Thyroid gland (tissue), 4 donors: ENCODE data around the gene GALK2.

Source experiments
- POLR2A ChIP-seq, 2 donors: fragments of 450-650 bp; IDR thresholded peaks; one replicate each; pipeline ENCODE4 v1.6.1; 2017; ENCODE audit warnings: antibody characterized with exemption in 2 of 2, mild to moderate bottlenecking in 2 of 2, moderate library complexity in 1 of 2
- TF ChIP-seq, protein P1 (sequence below), 6 experiments: fragments of 200-600 bp in 3 of 6; fragments of 450-650 bp in 3 of 6; sonication (generic) in 3 of 6; IDR thresholded peaks; one replicate each; pipeline ENCODE4 v1.5.1; 2016 to 2019; ENCODE audit warnings: antibody characterized with exemption in 6 of 6, mild to moderate bottlenecking in 2 of 6, inconsistent platforms in 1 of 6, moderate library complexity in 1 of 6

DNA sequence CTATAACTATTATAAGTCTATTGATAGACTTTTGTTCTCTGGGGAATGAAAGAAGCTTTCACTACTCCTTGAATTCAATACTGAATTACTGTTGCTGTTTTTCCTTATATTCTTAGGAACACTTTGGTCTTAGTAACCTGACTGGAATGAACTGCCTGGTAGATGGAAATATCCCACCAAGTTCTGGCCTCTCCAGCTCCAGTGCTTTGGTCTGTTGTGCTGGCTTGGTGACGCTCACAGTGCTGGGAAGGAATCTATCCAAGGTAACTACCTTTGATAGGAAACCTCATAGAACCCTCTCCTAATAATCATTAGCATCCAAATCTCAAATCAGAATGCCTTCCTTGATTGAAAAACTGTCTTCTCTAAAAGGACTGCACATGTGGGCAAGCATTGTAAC is 69.1 kb downstream of the GALK2 start:
- no peak for TF ChIP-seq POLR2A (IDR thresholded peaks at IDR 0.05)
- TF ChIP-seq, protein P1, sequence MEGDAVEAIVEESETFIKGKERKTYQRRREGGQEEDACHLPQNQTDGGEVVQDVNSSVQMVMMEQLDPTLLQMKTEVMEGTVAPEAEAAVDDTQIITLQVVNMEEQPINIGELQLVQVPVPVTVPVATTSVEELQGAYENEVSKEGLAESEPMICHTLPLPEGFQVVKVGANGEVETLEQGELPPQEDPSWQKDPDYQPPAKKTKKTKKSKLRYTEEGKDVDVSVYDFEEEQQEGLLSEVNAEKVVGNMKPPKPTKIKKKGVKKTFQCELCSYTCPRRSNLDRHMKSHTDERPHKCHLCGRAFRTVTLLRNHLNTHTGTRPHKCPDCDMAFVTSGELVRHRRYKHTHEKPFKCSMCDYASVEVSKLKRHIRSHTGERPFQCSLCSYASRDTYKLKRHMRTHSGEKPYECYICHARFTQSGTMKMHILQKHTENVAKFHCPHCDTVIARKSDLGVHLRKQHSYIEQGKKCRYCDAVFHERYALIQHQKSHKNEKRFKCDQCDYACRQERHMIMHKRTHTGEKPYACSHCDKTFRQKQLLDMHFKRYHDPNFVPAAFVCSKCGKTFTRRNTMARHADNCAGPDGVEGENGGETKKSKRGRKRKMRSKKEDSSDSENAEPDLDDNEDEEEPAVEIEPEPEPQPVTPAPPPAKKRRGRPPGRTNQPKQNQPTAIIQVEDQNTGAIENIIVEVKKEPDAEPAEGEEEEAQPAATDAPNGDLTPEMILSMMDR (IDR thresholded peaks at IDR 0.05) = no peak
